ENCODE results near the gene CLSTN1.

DNA sequence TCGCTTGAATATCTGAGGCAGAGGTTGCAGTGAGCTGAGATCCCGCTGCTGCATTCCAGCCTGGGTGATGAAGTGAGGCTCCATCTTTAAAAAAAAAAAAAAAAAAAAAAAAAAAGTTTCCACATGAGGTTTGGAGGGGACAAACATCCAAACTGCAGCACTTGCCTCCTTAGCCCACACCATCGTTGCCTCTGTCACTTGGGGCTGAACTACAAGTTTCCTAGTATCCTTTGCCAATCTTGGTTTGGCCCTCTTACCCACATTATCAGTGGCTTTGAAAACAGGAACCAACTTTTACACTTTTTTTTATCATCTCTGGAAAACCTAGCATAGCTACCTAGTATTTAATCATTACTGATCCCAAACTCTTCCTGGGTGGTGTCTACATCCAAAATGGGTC is 59.2 kb downstream of the CLSTN1 start:
- TF ChIP-seq, protein P1, sequence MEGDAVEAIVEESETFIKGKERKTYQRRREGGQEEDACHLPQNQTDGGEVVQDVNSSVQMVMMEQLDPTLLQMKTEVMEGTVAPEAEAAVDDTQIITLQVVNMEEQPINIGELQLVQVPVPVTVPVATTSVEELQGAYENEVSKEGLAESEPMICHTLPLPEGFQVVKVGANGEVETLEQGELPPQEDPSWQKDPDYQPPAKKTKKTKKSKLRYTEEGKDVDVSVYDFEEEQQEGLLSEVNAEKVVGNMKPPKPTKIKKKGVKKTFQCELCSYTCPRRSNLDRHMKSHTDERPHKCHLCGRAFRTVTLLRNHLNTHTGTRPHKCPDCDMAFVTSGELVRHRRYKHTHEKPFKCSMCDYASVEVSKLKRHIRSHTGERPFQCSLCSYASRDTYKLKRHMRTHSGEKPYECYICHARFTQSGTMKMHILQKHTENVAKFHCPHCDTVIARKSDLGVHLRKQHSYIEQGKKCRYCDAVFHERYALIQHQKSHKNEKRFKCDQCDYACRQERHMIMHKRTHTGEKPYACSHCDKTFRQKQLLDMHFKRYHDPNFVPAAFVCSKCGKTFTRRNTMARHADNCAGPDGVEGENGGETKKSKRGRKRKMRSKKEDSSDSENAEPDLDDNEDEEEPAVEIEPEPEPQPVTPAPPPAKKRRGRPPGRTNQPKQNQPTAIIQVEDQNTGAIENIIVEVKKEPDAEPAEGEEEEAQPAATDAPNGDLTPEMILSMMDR (IDR thresholded peaks at IDR 0.05): no peak
- TF ChIP-seq EZH2 (IDR thresholded peaks at IDR 0.05; ENCODE audit: borderline replicate concordance, insufficient read depth, low read depth, low read length, poor library complexity, severe bottlenecking): no peak

All from B cell (primary cell).